Measurements from ENCODE around the gene SFMBT2. TPM values are rescaled to one million over a fixed set of nuclear protein-coding genes. Genes with fewer than 3 reads are reported as not detected.
"Not testable (repeated sequence)": the region's sequence is repeated elsewhere in the genome, so short reads cannot be mapped to it uniquely, and the experiment has no call there.

SFMBT2 gene
- total RNA-seq, 1 experiment from 2014 or later, result 0.02 TPM

DNA sequence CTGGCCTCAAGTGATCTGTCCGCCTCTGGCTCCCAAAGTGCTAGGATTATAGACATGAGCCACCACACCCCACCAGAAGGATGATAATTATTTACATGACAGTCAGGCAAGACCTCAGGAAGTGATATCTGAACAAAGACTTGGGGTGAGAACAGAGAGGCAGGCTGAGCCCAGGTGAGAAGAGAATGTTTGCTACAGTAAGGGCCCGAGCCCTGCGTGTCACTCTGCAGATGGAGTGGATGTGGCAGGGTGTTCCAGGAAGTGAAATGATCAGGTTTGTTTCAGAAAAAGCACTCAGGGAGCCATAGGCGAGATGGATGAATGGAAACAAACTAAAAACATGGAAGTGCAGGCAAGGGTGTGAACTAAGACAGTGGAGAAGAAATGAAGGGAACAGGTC is 22.2 kb downstream of the SFMBT2 start:
- Histone ChIP-seq H2AFZ (ENCODE audit: low read depth, low read length, poor library complexity, severe bottlenecking) (no peak overlapping the region), H3K4me3 (replicated peaks in 1 of 2; ENCODE audit: low read depth in 1 of 2, low read length in 2 of 2) (no peak overlapping the region), H3K27ac (ENCODE audit: low read depth, low read length) (no peak overlapping the region), H3K4me1 (ENCODE audit: control insufficient read depth in 1 of 2, insufficient read depth in 2 of 2, low read length in 2 of 2) (no peaks in the 10 kb centered on the region), H3K9me2 (ENCODE audit: insufficient read depth) (no peaks in the 10 kb centered on the region), H3K9ac (ENCODE audit: low read length) (no peak overlapping the region), H4K20me1 (ENCODE audit: insufficient read depth) (no peaks in the 10 kb centered on the region), H3K79me2 (ENCODE audit: insufficient read depth, low read length) (no peaks in the 10 kb centered on the region), H3K36me3 (ENCODE audit: control insufficient read depth in 1 of 2, insufficient read depth in 2 of 2, low read length in 2 of 2) (no peaks in the 10 kb centered on the region), H3K4me2 (ENCODE audit: low read length) (no peak overlapping the region), H3K27me3 (ENCODE audit: insufficient read depth, low read length) (peaks cover 10% of the 10 kb centered on the region), H3K9me3 (ENCODE audit: control insufficient read depth in 1 of 2, insufficient read depth in 1 of 2, low read depth in 1 of 2, low read length in 2 of 2) (no peaks in the 10 kb centered on the region)
- intact Hi-C loops (cut with micrococcal nuclease), result no loop called here
- ChIA-PET CTCF (no interaction called here), POLR2A (no interaction called here), RAD21 (ENCODE audit: low non-redundant PET in 1 of 2, low total read pairs in 2 of 2, uncharacterized antibody in 2 of 2, unreplicated experiment in 2 of 2) (no interaction called here)
- BruUV-seq (replicated peaks), result no TSS peak
- no peak for DNase-seq (ENCODE audit: low read depth, low spot score)
- TF ChIP-seq SRF (IDR thresholded peaks at IDR 0.05; ENCODE audit: low read depth) (no peak), CBX3 (IDR thresholded peaks at IDR 0.05; ENCODE audit: low read depth) (no peak), EGR1 (IDR thresholded peaks at IDR 0.05; ENCODE audit: low read depth) (no peak), POLR2AphosphoS5 (IDR thresholded peaks at IDR 0.05; ENCODE audit: low read depth, low read length) (no peak), REST (IDR thresholded peaks at IDR 0.05; ENCODE audit: low read depth) (no peak), YY1 (IDR thresholded peaks at IDR 0.05; ENCODE audit: extremely low read depth, insufficient replicate concordance, low read depth, low read length) (no peak), SIN3A (IDR thresholded peaks at IDR 0.05; ENCODE audit: low read depth) (no peak), POLR2A (IDR thresholded peaks at IDR 0.05; ENCODE audit: borderline replicate concordance, extremely low read depth, insufficient read depth, insufficient read length) (no peak), ELF1 (IDR thresholded peaks at IDR 0.05; ENCODE audit: borderline replicate concordance, low read depth) (no peak), CEBPB (IDR thresholded peaks at IDR 0.05; ENCODE audit: low read depth) (no peak), ZNF274 (IDR thresholded peaks at IDR 0.05; ENCODE audit: low read depth, low read length) (no peak), CTCF (IDR thresholded peaks at IDR 0.05 in 2 of 3, conservative IDR thresholded peaks at IDR 0.05 in 1 of 3; ENCODE audit: borderline replicate concordance in 1 of 3, insufficient read depth in 1 of 3, low read depth in 2 of 3, low read length in 2 of 3) (no peak), JUND (IDR thresholded peaks at IDR 0.05) (no peak), FOSL1 (IDR thresholded peaks at IDR 0.05; ENCODE audit: low read depth) (no peak), TCF7L2 (IDR thresholded peaks at IDR 0.05; ENCODE audit: borderline replicate concordance, extremely low read depth, insufficient read depth, insufficient read length) (no peak), SP1 (IDR thresholded peaks at IDR 0.05; ENCODE audit: low read depth) (no peak), ZFX (IDR thresholded peaks at IDR 0.05) (no peak)
- ATAC-seq, result no peak

- intact Hi-C loops (cut with micrococcal nuclease), result not testable (repeated sequence)
Observed at GRCh38 chr10:7388149-7388548, 22.7 kb downstream of the SFMBT2 start.

More at GRCh38 chr10:7388149-7388548, 22.7 kb downstream of the SFMBT2 start:
- H3K4me3 ChIP-seq (replicated peaks in 1 of 2; ENCODE audit: low read depth in 1 of 2, low read length in 2 of 2); H3K9ac ChIP-seq (ENCODE audit: low read length); H2AFZ ChIP-seq (ENCODE audit: low read depth, low read length, poor library complexity, severe bottlenecking); RAD21 ChIA-PET (ENCODE audit: low non-redundant PET in 1 of 2, low total read pairs in 2 of 2, uncharacterized antibody in 2 of 2, unreplicated experiment in 2 of 2); BruUV-seq (replicated peaks); CTCF ChIA-PET; H3K36me3 ChIP-seq (ENCODE audit: control insufficient read depth in 1 of 2, insufficient read depth in 2 of 2, low read length in 2 of 2); H3K79me2 ChIP-seq (ENCODE audit: insufficient read depth, low read length); ATAC-seq; POLR2A ChIA-PET; H3K4me2 ChIP-seq (ENCODE audit: low read length); H3K9me2 ChIP-seq (ENCODE audit: insufficient read depth); H3K9me3 ChIP-seq (ENCODE audit: control insufficient read depth in 1 of 2, insufficient read depth in 1 of 2, low read depth in 1 of 2, low read length in 2 of 2); DNase-seq (ENCODE audit: low read depth, low spot score); H3K4me1 ChIP-seq (ENCODE audit: control insufficient read depth in 1 of 2, insufficient read depth in 2 of 2, low read length in 2 of 2); H4K20me1 ChIP-seq (ENCODE audit: insufficient read depth); H3K27ac ChIP-seq (ENCODE audit: low read depth, low read length): not testable (repeated sequence)
- H3K27me3 ChIP-seq (ENCODE audit: insufficient read depth, low read length), result peaks cover 10% of the 10 kb centered on the region

All from HCT116 (cell line).